IMR-90 (cell line): ENCODE data around the gene RAC3. TPM values are rescaled to one million over a fixed set of nuclear protein-coding genes. Genes with fewer than 3 reads are reported as not detected.

ENCODE experiments used
- ATAC-seq: fragments of 200-7000 bp; cut with Tn5 transposase; 2 replicates; pipeline ENCODE4 v1.9.1; 2020; ENCODE audit warnings: low read depth, mild to moderate bottlenecking, moderate library complexity
- BruUV-seq: library from RNA; stranded (reverse); fragments of 400-500 nt; replicated peaks from 2 replicates; lab custom pipeline; 2021; lab: Mats Ljungman, UMichigan
- CTCF ChIA-PET: fragments of 300-600 bp; formaldehyde crosslinking; extraction: SDS; loops from one replicate; lab custom pipeline; 2021; ENCODE audit warnings: antibody characterized with exemption; lab: Yijun Ruan, JAX
- POLR2A ChIA-PET: fragments of 300-600 bp; sonication (Branson Sonifier 250); formaldehyde crosslinking; loops from one replicate; lab custom pipeline; 2022; ENCODE audit warnings: antibody characterized with exemption; ENCODE audit not compliant: unreplicated experiment; lab: Charles Lee
- DNase-seq: peaks from one replicate; pipeline ENCODE4 v3.0.0; 2013
- H2AFZ ChIP-seq: replicated peaks from 2 replicates; pipeline ENCODE3; 2013; ENCODE audit warnings: low read length, mild to moderate bottlenecking; ENCODE audit not compliant: poor library complexity
- H2AK5ac ChIP-seq: 2 replicates; pipeline ENCODE4 v1.6.1; 2013; ENCODE audit warnings: low read depth, low read length, inconsistent platforms
- H2AK9ac ChIP-seq: replicated peaks from 2 replicates; pipeline ENCODE3; 2013; ENCODE audit warnings: mild to moderate bottlenecking, low read depth, low read length, moderate library complexity; ENCODE audit not compliant: poor library complexity
- H2BK120ac ChIP-seq: 2 replicates; pipeline ENCODE4 v1.6.1; 2013; ENCODE audit warnings: low read depth, low read length, inconsistent platforms
- H2BK15ac ChIP-seq: 3 replicates; pipeline ENCODE4 v1.6.1; 2013; ENCODE audit warnings: low read depth, low read length, inconsistent platforms
- H2BK20ac ChIP-seq: 2 replicates; pipeline ENCODE4 v1.6.1; 2013; ENCODE audit warnings: low read depth, mild to moderate bottlenecking, inconsistent platforms, low read length, moderate library complexity
- H2BK5ac ChIP-seq: 2 replicates; pipeline ENCODE4 v1.6.1; 2013; ENCODE audit warnings: mild to moderate bottlenecking, low read depth, low read length, inconsistent platforms; ENCODE audit not compliant: poor library complexity, severe bottlenecking
- H3K14ac ChIP-seq: replicated peaks from 2 replicates; pipeline ENCODE4 v1.6.1; 2013; ENCODE audit warnings: low read depth, low read length, inconsistent platforms
- H3K18ac ChIP-seq: 2 replicates; pipeline ENCODE4 v1.6.1; 2013; ENCODE audit warnings: low read depth, low read length, control low read depth
- H3K23ac ChIP-seq: 2 replicates; pipeline ENCODE4 v1.6.1; 2013; ENCODE audit warnings: low read depth, low read length, inconsistent platforms
- H3K27ac ChIP-seq: 2 replicates; pipeline ENCODE4 v1.5.1; 2013; ENCODE audit warnings: mild to moderate bottlenecking, control low read depth, low read length; ENCODE audit not compliant: insufficient read depth
- H3K27me3 ChIP-seq: 2 replicates; pipeline ENCODE4 v1.6.1; 2013; ENCODE audit warnings: low read length; ENCODE audit not compliant: control insufficient read depth, insufficient read depth
- H3K36me3 ChIP-seq: 2 replicates; pipeline ENCODE4 v1.6.1; 2013; ENCODE audit warnings: low read length, mixed read lengths; ENCODE audit not compliant: control insufficient read depth, insufficient read depth
- H3K4ac ChIP-seq: 2 replicates; pipeline ENCODE4 v1.6.1; 2013; ENCODE audit warnings: low read depth, low read length, inconsistent platforms
- H3K4me1 ChIP-seq: 2 replicates; pipeline ENCODE4 v1.6.1; 2013; ENCODE audit warnings: low read length, mixed read lengths; ENCODE audit not compliant: control insufficient read depth, insufficient read depth
- H3K4me2 ChIP-seq: 2 replicates; pipeline ENCODE4 v1.6.1; 2013; ENCODE audit warnings: low read depth, mild to moderate bottlenecking, control low read depth, low read length, moderate library complexity
- H3K4me3 ChIP-seq: 2 replicates; pipeline ENCODE4 v1.5.1; 2013; ENCODE audit warnings: low read depth, mild to moderate bottlenecking, control low read depth, low read length, moderate library complexity; ENCODE audit not compliant: insufficient read depth
- H3K56ac ChIP-seq: 2 replicates; pipeline ENCODE4 v1.6.1; 2013; ENCODE audit warnings: low read length, inconsistent platforms; ENCODE audit not compliant: insufficient read depth; ENCODE audit errors: extremely low read depth
- H3K79me1 ChIP-seq, 2 experiments: 2 replicates each; pipeline ENCODE4 v1.6.1; 2013; ENCODE audit warnings: low read length in 2 of 2, inconsistent platforms in 1 of 2, low read depth in 1 of 2
- H3K9ac ChIP-seq: 2 replicates; pipeline ENCODE4 v1.6.1; 2013; ENCODE audit warnings: low read depth, low read length, control low read depth
- H3K9me1 ChIP-seq: 2 replicates; pipeline ENCODE4 v1.6.1; 2013; ENCODE audit warnings: low read length, inconsistent platforms; ENCODE audit not compliant: insufficient read depth
- H3K9me3 ChIP-seq: 2 replicates; pipeline ENCODE4 v1.6.1; 2013; ENCODE audit warnings: low read length; ENCODE audit not compliant: control insufficient read depth, insufficient read depth
- H4K20me1 ChIP-seq: 2 replicates; pipeline ENCODE4 v1.6.1; 2013; ENCODE audit warnings: low read length, inconsistent platforms; ENCODE audit not compliant: insufficient read depth
- H4K5ac ChIP-seq: 2 replicates; pipeline ENCODE4 v1.6.1; 2013; ENCODE audit warnings: mild to moderate bottlenecking, low read depth, low read length, control low read depth
- H4K8ac ChIP-seq, 2 experiments: 2 replicates each; pipeline ENCODE4 v1.6.1; 2013; ENCODE audit warnings: low read depth in 2 of 2, low read length in 2 of 2, control low read depth in 1 of 2, inconsistent platforms in 1 of 2
- H4K91ac ChIP-seq: 2 replicates; pipeline ENCODE4 v1.6.1; 2013; ENCODE audit warnings: low read depth, low read length, inconsistent platforms; ENCODE audit not compliant: insufficient read depth
- POLR2A ChIP-seq: IDR thresholded peaks from 2 replicates; pipeline ENCODE4 v1.6.1; 2012; ENCODE audit warnings: mild to moderate bottlenecking, low read depth, low read length
- WGBS, 2 experiments: methylation state at CpG; one replicate each; pipeline versions ENCODE4 v1.1.5 to v1.1.7; 2013; ENCODE audit warnings: missing lambda C conversion rate in 2 of 2; ENCODE audit not compliant: insufficient read length in 1 of 2; ENCODE audit errors: extremely low coverage in 2 of 2; 5-methylcytosine and 5-hydroxymethylcytosine counted together
- dilution Hi-C: fragments of 300-500 bp; cut with HindIII; formaldehyde crosslinking; loops from one replicate; pipeline ENCODE4 v1.14.3; 2018; ENCODE audit warnings: low sequenced_read_pairs; ENCODE audit not compliant: unreplicated experiment
- in situ Hi-C: fragments of 300-500 bp; cut with MboI; formaldehyde crosslinking; loops from 3 replicates; pipeline ENCODE4 v1.14.3; 2019; ENCODE audit warnings: low sequenced_read_pairs, inconsistent platforms, mixed read lengths
- intact Hi-C: fragments of 100-400 bp; cut with micrococcal nuclease; formaldehyde crosslinking; loops from 2 replicates; pipeline ENCODE4 v1.10.0; 2022
- polyA plus RNA-seq, 3 experiments: library from polyadenylated mRNA; depleted of rRNA; stranded (reverse); fragments of >200 nt; gene quantifications; 2 replicates each; pipeline ENCODE4 v1.2.3, GENCODE V29; 2012; ENCODE audit warnings: low replicate concordance in 1 of 3
- total RNA-seq: library from RNA; depleted of rRNA; stranded (reverse); fragments of >200 nt; gene quantifications from 2 replicates; pipeline ENCODE4 v1.2.3, GENCODE V29; 2012

RAC3 gene
- total and polyA plus RNA-seq, 2 of the 4 experiments (the other 2 are of a cell fraction) = 5.7 to 23.4 TPM

DNA sequence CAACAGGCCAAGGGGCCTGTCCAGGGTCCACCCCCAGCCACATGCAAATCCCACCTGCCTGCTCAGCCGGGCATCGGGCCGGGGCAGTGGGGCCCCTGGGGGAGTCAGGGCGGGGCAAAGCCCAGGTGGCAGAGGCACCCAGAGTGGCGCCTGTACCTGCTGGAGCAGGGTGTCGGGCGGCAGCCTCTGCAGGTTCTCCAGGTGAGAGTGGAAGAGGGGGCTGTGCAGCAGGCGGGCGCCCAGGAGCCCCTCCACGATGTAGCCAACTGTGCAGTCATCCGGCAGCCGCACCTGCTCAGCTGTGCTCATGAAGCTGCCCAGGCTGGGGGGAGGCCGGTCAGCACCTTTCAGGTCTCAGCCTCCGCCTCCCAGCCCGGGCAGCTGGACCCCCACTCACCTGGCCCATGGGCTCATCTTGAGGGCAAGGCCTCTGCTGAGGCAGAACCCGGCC, 18.1 kb downstream of the RAC3 start:
- CTCF ChIA-PET = no interaction called here
- intact Hi-C loops = no loop called here
- H3K4me3 ChIP-seq = no peak overlapping the region
- H3K9ac ChIP-seq = no peak overlapping the region
- peaks cover 18% of the 10 kb centered on the region for H3K4me1 ChIP-seq
- DNase-seq = no peak
- no peak overlapping the region for H2BK120ac ChIP-seq
- H3K27ac ChIP-seq = no peak overlapping the region
- no peak for ATAC-seq
- no peak overlapping the region for H3K23ac ChIP-seq
- H2BK15ac ChIP-seq = no peak overlapping the region
- H3K18ac ChIP-seq = no peak overlapping the region
- H3K4ac ChIP-seq = no peak overlapping the region
- H2AK5ac ChIP-seq = no peak overlapping the region
- H2BK5ac ChIP-seq = no peak overlapping the region
- peaks cover 39% of the 10 kb centered on the region for H3K36me3 ChIP-seq
- no peaks in the 10 kb centered on the region for H3K9me3 ChIP-seq
- H4K8ac ChIP-seq = no peak overlapping the region
- in situ Hi-C loops = no loop called here
- no peak overlapping the region for H3K56ac ChIP-seq
- dilution Hi-C loops = no loop called here
- H4K5ac ChIP-seq = no peak overlapping the region
- H3K79me1 ChIP-seq = peaks cover 10 to 37% of the 10 kb centered on the region in 2 experiments
- POLR2A ChIA-PET = no interaction called here
- H2BK20ac ChIP-seq = no peak overlapping the region
- peaks cover 7% of the 10 kb centered on the region for H4K20me1 ChIP-seq
- peaks cover 7% of the 10 kb centered on the region for H3K9me1 ChIP-seq
- no peak overlapping the region for H2AK9ac ChIP-seq
- H3K14ac ChIP-seq = no peak overlapping the region
- H2AFZ ChIP-seq = no peak overlapping the region
- TF ChIP-seq POLR2A = no peak
- BruUV-seq = no TSS peak
- WGBS, 2 experiments = 100% methylated on average over 3 of the region's 16 CpGs; no CpG with 5 or more reads in 1 of the 2 experiments
- no peak overlapping the region for H4K91ac ChIP-seq
- H3K4me2 ChIP-seq = no peak overlapping the region
- no peaks in the 10 kb centered on the region for H3K27me3 ChIP-seq
